Fibroblast of the aortic adventitia (primary cell): Measurements from ENCODE around the gene TADA3. TPM values are rescaled to one million over a fixed set of nuclear protein-coding genes. Genes with fewer than 3 reads are reported as not detected.

Experiments
- DNase-seq: peaks from one replicate; pipeline ENCODE4 v3.0.0-alpha.2; 2010; ENCODE audit warnings: low read depth
- H3K4me3 ChIP-seq: 2 replicates; pipeline ENCODE4 v1.5.1; 2011; ENCODE audit warnings: low read depth, mild to moderate bottlenecking, control low read depth, low read length, moderate library complexity
- CTCF ChIP-seq: IDR thresholded peaks from 2 replicates; pipeline ENCODE4 v1.5.1; 2011; ENCODE audit warnings: mild to moderate bottlenecking, low read length, control low read depth, inconsistent platforms; ENCODE audit not compliant: insufficient read depth
- total RNA-seq: library from RNA; depleted of rRNA; stranded (reverse); fragments of >200 nt; gene quantifications from 2 replicates; pipeline ENCODE4 v1.2.3, GENCODE V29; 2012; ENCODE audit warnings: low replicate concordance

Gene TADA3
- total RNA-seq, 1 donor = 74.2 TPM

GRCh38 chr3:9749645-9750555, 42.4 kb downstream of the TADA3 start, which contains the start of gene OGG1:
OGG1 (plus strand) TSS chr3:9749952; CDS start chr3:9750287, 335 bp downstream.
- TF ChIP-seq CTCF = no peak
- peak; percentile 98 for DNase-seq
- peak within 1 kb of the TSS; percentile 96 for H3K4me3 ChIP-seq

- no peak for TF ChIP-seq CTCF
- DNase-seq = no peak
- H3K4me3 ChIP-seq = peak overlapping the region; percentile 65
These were observed 43.0 kb downstream of the TADA3 start for GRCh38 chr3:9749296-9749644.

- DNase-seq = no peak
- TF ChIP-seq CTCF = no peak
- no peak overlapping the region for H3K4me3 ChIP-seq
These were observed 44.2 kb downstream of the TADA3 start for GRCh38 chr3:9748031-9748430.

GRCh38 chr3:9747267-9747666, 45.0 kb downstream of the TADA3 start:
- no peak for TF ChIP-seq CTCF
- H3K4me3 ChIP-seq = no peak overlapping the region
- no peak for DNase-seq

- H3K4me3 ChIP-seq = no peak overlapping the region
- peak; percentile 59 for DNase-seq
- no peak for TF ChIP-seq CTCF
These were observed 45.9 kb downstream of the TADA3 start for GRCh38 chr3:9746330-9746729.

- DNase-seq = no peak
- H3K4me3 ChIP-seq = no peak overlapping the region
These were observed 46.8 kb downstream of the TADA3 start for GRCh38 chr3:9745521-9745920.

More at GRCh38 chr3:9745521-9745920, 46.8 kb downstream of the TADA3 start:
- no peak for TF ChIP-seq CTCF
